Activated T-cell treated with anti-CD3 and anti-CD28 coated beads, Interleukin-2, amount 50 U/mL, for 48 hours (primary cell): ENCODE measurements around the gene EID2B.

Experiments
- DNase-seq, 2 experiments: peaks; one replicate each; pipeline ENCODE4 v3.0.0-alpha.2; 2020

The EID2B gene

GRCh38 chr19:39532233-39533002 lies at the start of gene EID2B:
TSS of gene EID2B (minus strand) at chr19:39532852. CDS start at chr19:39532802, 50 bp downstream.
- peak; percentile 94 to 95 for DNase-seq

- DNase-seq, result peak; percentile 63 to 67
Measured at GRCh38 chr19:39582442-39582841, 49.8 kb upstream of the EID2B start.

GRCh38 chr19:39568604-39569003 lies 36.0 kb upstream of the EID2B start:
- DNase-seq, result no peak

GRCh38 chr19:39566064-39566463 lies 33.4 kb upstream of the EID2B start:
- no peak for DNase-seq

GRCh38 chr19:39563408-39563807 lies 30.8 kb upstream of the EID2B start:
- DNase-seq, result no peak

GRCh38 chr19:39558624-39559117 lies 26.0 kb upstream of the EID2B start:
- no peak for DNase-seq

- DNase-seq, result no peak
Measured at GRCh38 chr19:39557811-39558623, 25.4 kb upstream of the EID2B start.

GRCh38 chr19:39555883-39556282 lies 23.2 kb upstream of the EID2B start:
- DNase-seq, result no peak

GRCh38 chr19:39554701-39555311 lies 22.2 kb upstream of the EID2B start:
- DNase-seq, result no peak

- no peak for DNase-seq
Measured at GRCh38 chr19:39553082-39553652, 20.5 kb upstream of the EID2B start.

GRCh38 chr19:39550197-39550596 lies 17.5 kb upstream of the EID2B start:
- no peak for DNase-seq

- no peak for DNase-seq
Measured at GRCh38 chr19:39546599-39546998, 13.9 kb upstream of the EID2B start.

- no peak for DNase-seq
Measured at GRCh38 chr19:39544911-39545310, 12.3 kb upstream of the EID2B start.

GRCh38 chr19:39544226-39544903 lies 11.7 kb upstream of the EID2B start:
- DNase-seq, result no peak

- no peak for DNase-seq
Measured at GRCh38 chr19:39543477-39543857, 10.8 kb upstream of the EID2B start.

- DNase-seq, result peak in 1 of 2 experiments; percentile 4
Measured at GRCh38 chr19:39542206-39542605, 9.6 kb upstream of the EID2B start.

GRCh38 chr19:39540333-39540673 lies 7.7 kb upstream of the EID2B start:
- no peak for DNase-seq

- peak; percentile 94 to 96 for DNase-seq
Measured at GRCh38 chr19:39539518-39540332, 7.1 kb upstream of the EID2B start, which contains the start of gene EID2. TSS of gene EID2 (minus strand) at chr19:39540161. CDS start at chr19:39540079, 82 bp downstream.

- DNase-seq, result no peak
Measured at GRCh38 chr19:39539165-39539517, 6.5 kb upstream of the EID2B start.

GRCh38 chr19:39533791-39534190 lies 1.1 kb upstream of the EID2B start:
- DNase-seq, result no peak

- DNase-seq, result no peak
Measured at GRCh38 chr19:39533003-39533512, 406 bp upstream of the EID2B start.
